SK-N-SH (cell line): ENCODE data around the gene ANO9. TPM values are rescaled to one million over a fixed set of nuclear protein-coding genes. Genes with fewer than 3 reads are reported as not detected.
"Not testable (repeated sequence)": the region's sequence is repeated elsewhere in the genome, so short reads cannot be mapped to it uniquely, and the experiment has no call there.

Source experiments
- CTCF ChIA-PET: fragments of 300-600, 350-600 bp; formaldehyde crosslinking; extraction: SDS; loops from one replicate; lab custom pipeline; 2021; lab: Yijun Ruan, JAX
- POLR2A ChIA-PET: fragments of 350-600 bp; sonication (Branson Sonifier 250); formaldehyde crosslinking; extraction: SDS; loops from one replicate; lab custom pipeline; 2020; ENCODE audit warnings: antibody characterized with exemption, inconsistent platforms; lab: Yijun Ruan, JAX
- DNase-seq: peaks from one replicate; pipeline ENCODE4 v3.0.0; 2012
- H2AFZ ChIP-seq: fragments of 200-600 bp; sonication (generic); 2 replicates; pipeline ENCODE4 v1.8.1; 2016; ENCODE audit warnings: antibody characterized with exemption, mild to moderate bottlenecking, low read depth
- H3F3A ChIP-seq: fragments of 200-600 bp; sonication (generic); replicated peaks from 2 replicates; pipeline ENCODE3; 2016; ENCODE audit warnings: antibody characterized with exemption, mild to moderate bottlenecking; ENCODE audit not compliant: insufficient read depth
- H3K27ac ChIP-seq, 2 experiments: fragments of 200-500 bp in 1 of 2; fragments of 200-600 bp in 1 of 2; sonication (Bioruptor generic) in 1 of 2; sonication (generic), shearing (Covaris generic) in 1 of 2; 2 replicates each; pipeline versions ENCODE4 v1.5.1 to v1.6.1; 2014 to 2016; ENCODE audit warnings: low read depth in 2 of 2, inconsistent platforms in 1 of 2, low read length in 1 of 2, mild to moderate bottlenecking in 1 of 2, mixed read lengths in 1 of 2
- H3K27me3 ChIP-seq: fragments of 200-600 bp; sonication (generic), shearing (Covaris generic); 2 replicates; pipeline ENCODE4 v1.6.1; 2016; ENCODE audit warnings: mixed run types; ENCODE audit not compliant: insufficient read depth
- H3K36me3 ChIP-seq, 2 experiments: fragments of 200-500 bp in 1 of 2; fragments of 200-600 bp in 1 of 2; sonication (Bioruptor generic) in 1 of 2; sonication (generic) in 1 of 2; replicated peaks in 1 of 2; 2 replicates each; pipeline versions ENCODE3 to v1.5.1; 2014 to 2016; ENCODE audit warnings: low read length in 1 of 2, mild to moderate bottlenecking in 1 of 2; ENCODE audit not compliant: insufficient read depth in 2 of 2, control insufficient read depth in 1 of 2
- H3K4me1 ChIP-seq, 2 experiments: fragments of 200-500 bp in 1 of 2; fragments of 200-600 bp in 1 of 2; sonication (Bioruptor generic) in 1 of 2; sonication (generic), shearing (Covaris generic) in 1 of 2; 2 replicates each; pipeline versions ENCODE4 v1.5.1 to v1.6.1; 2014 to 2016; ENCODE audit warnings: low read depth in 1 of 2, low read length in 1 of 2, mixed run types in 1 of 2; ENCODE audit not compliant: insufficient read depth in 2 of 2, control insufficient read depth in 1 of 2
- H3K4me2 ChIP-seq: fragments of 200-600 bp; sonication (generic), shearing (Covaris generic); 2 replicates; pipeline ENCODE4 v1.6.1; 2017; ENCODE audit warnings: mixed run types
- H3K4me3 ChIP-seq, 2 experiments: fragments of 200-500 bp in 1 of 2; fragments of 200-600 bp in 1 of 2; sonication (Bioruptor generic) in 1 of 2; sonication (generic), shearing (Covaris generic) in 1 of 2; 2 replicates each; pipeline versions ENCODE4 v1.5.1 to v1.8.1; 2014 to 2016; ENCODE audit warnings: low read depth in 2 of 2, inconsistent platforms in 1 of 2, low read length in 1 of 2, mild to moderate bottlenecking in 1 of 2, mixed read lengths in 1 of 2, moderate library complexity in 1 of 2
- H3K79me2 ChIP-seq: fragments of 200-600 bp; sonication (generic); 2 replicates; pipeline ENCODE4 v1.8.1; 2017; ENCODE audit warnings: mild to moderate bottlenecking; ENCODE audit not compliant: insufficient read depth
- H3K9ac ChIP-seq: fragments of 200-600 bp; sonication (generic); 2 replicates; pipeline ENCODE4 v1.6.1; 2017; ENCODE audit warnings: mixed run types
- H3K9me2 ChIP-seq: fragments of 200-600 bp; sonication (generic); 2 replicates; pipeline ENCODE4 v1.6.1; 2017; ENCODE audit warnings: mixed run types
- H3K9me3 ChIP-seq: fragments of 200-600 bp; sonication (generic); 2 replicates; pipeline ENCODE4 v1.6.1; 2017; ENCODE audit warnings: mixed run types, mild to moderate bottlenecking, moderate library complexity
- H4K20me1 ChIP-seq: fragments of 200-600 bp; sonication (generic); 2 replicates; pipeline ENCODE4 v1.6.1; 2017; ENCODE audit warnings: mild to moderate bottlenecking, mixed run types; ENCODE audit not compliant: insufficient read depth
- ELF1 ChIP-seq: IDR thresholded peaks from 2 replicates; pipeline ENCODE4 v1.4.0; 2012
- EP300 ChIP-seq, 2 experiments: IDR thresholded peaks; 2 replicates each; pipeline versions ENCODE4 v1.4.0 to v1.6.1; 2012; ENCODE audit warnings: borderline replicate concordance in 1 of 2, low read depth in 1 of 2, low read length in 1 of 2
- EZH2phosphoT487 ChIP-seq: fragments of 200-600 bp; sonication (generic); IDR thresholded peaks from 2 replicates; pipeline ENCODE4 v1.6.1; 2017; ENCODE audit warnings: low read depth, mixed run types, mild to moderate bottlenecking, antibody characterized with exemption, moderate library complexity, borderline replicate concordance
- FOXJ3 ChIP-seq: sonication (generic); formaldehyde crosslinking; IDR thresholded peaks from 2 replicates; pipeline ENCODE4 v1.5.1; 2020; ENCODE audit warnings: mild to moderate bottlenecking, missing genetic modification reagents
- GABPA ChIP-seq: IDR thresholded peaks from 2 replicates; pipeline ENCODE4 v1.4.0; 2012; ENCODE audit warnings: low read depth, mild to moderate bottlenecking
- MEF2A ChIP-seq: IDR thresholded peaks from 2 replicates; pipeline ENCODE4 v1.4.0; 2012; ENCODE audit warnings: low read depth, borderline replicate concordance
- NFIC ChIP-seq: IDR thresholded peaks from 2 replicates; pipeline ENCODE4 v1.4.0; 2012; ENCODE audit warnings: borderline replicate concordance
- NRF1 ChIP-seq: IDR thresholded peaks from 2 replicates; pipeline ENCODE4 v1.6.1; 2012; ENCODE audit warnings: low read depth, mild to moderate bottlenecking, low read length
- POLR2AphosphoS5 ChIP-seq: IDR thresholded peaks from 2 replicates; pipeline ENCODE4 v1.6.1; 2012; ENCODE audit warnings: low read depth, low read length
- RAD21 ChIP-seq: IDR thresholded peaks from 2 replicates; pipeline ENCODE4 v1.6.1; 2012; ENCODE audit warnings: mild to moderate bottlenecking, low read length
- TAF1 ChIP-seq: IDR thresholded peaks from 2 replicates; pipeline ENCODE4 v1.6.1; 2012; ENCODE audit warnings: low read depth, mild to moderate bottlenecking, low read length, moderate library complexity, borderline replicate concordance
- USF1 ChIP-seq: IDR thresholded peaks from 2 replicates; pipeline ENCODE4 v1.4.0; 2012; ENCODE audit warnings: low read depth, borderline replicate concordance
- YY1 ChIP-seq: IDR thresholded peaks from 2 replicates; pipeline ENCODE4 v1.4.0; 2012; ENCODE audit warnings: low read depth, mild to moderate bottlenecking
- ZBTB33 ChIP-seq: IDR thresholded peaks from 2 replicates; pipeline ENCODE4 v1.4.0; 2012; ENCODE audit warnings: low read depth, borderline replicate concordance
- WGBS: methylation state at CpG from one replicate; pipeline ENCODE4 v1.1.6; 2017; ENCODE audit warnings: low lambda C conversion rate; 5-methylcytosine and 5-hydroxymethylcytosine counted together
- polyA plus RNA-seq, 3 experiments: library from polyadenylated mRNA; depleted of rRNA; stranded (reverse); fragments of >200 nt; gene quantifications; 2 replicates each; pipeline ENCODE4 v1.2.3, GENCODE V29; 2012
- TF ChIP-seq, protein P1 (sequence below): fragments of 150-350 bp; IDR thresholded peaks from 2 replicates; pipeline ENCODE4 v1.6.1; 2017; ENCODE audit warnings: antibody characterized with exemption, low read length, low read depth, borderline replicate concordance
- TF ChIP-seq, protein P2 (sequence below): IDR thresholded peaks from 2 replicates; pipeline ENCODE4; 2012
- TF ChIP-seq, protein P3 (sequence below): IDR thresholded peaks from 2 replicates; pipeline ENCODE4 v1.6.1; 2012; ENCODE audit warnings: mild to moderate bottlenecking, low read depth, low read length, moderate library complexity

The ANO9 gene
- polyA plus RNA-seq, 1 of the 3 experiments (the other 2 are of a cell fraction): 0.12 TPM

- Histone ChIP-seq H3K4me2 (no peak overlapping the region), H3K9ac (no peak overlapping the region), H2AFZ (no peak overlapping the region), H3K4me3 (no peak overlapping the region), H3K9me3 (no peaks in the 10 kb centered on the region), H3K79me2 (no peaks in the 10 kb centered on the region), H3K27me3 (peaks cover 21% of the 10 kb centered on the region), H3F3A (no peaks in the 10 kb centered on the region), H3K36me3 (no peaks in the 10 kb centered on the region), H3K27ac (no peak overlapping the region), H4K20me1 (no peaks in the 10 kb centered on the region), H3K4me1 (peaks cover 0 to 5% of the 10 kb centered on the region in 2 experiments; a peak in 1 of 4 replicates), H3K9me2 (no peaks in the 10 kb centered on the region)
- POLR2A ChIA-PET: interaction anchor here (0.6 kb wide), 1 partner anchor 11 kb away, joined by 3 read pairs; no protein-coding TSS in a partner anchor
- 41% methylated on average over 8 of the region's 17 CpGs for WGBS
- DNase-seq: no peak
- no peak for TF ChIP-seq POLR2AphosphoS5
- no peak for TF ChIP-seq ZBTB33
- TF ChIP-seq, protein P1, sequence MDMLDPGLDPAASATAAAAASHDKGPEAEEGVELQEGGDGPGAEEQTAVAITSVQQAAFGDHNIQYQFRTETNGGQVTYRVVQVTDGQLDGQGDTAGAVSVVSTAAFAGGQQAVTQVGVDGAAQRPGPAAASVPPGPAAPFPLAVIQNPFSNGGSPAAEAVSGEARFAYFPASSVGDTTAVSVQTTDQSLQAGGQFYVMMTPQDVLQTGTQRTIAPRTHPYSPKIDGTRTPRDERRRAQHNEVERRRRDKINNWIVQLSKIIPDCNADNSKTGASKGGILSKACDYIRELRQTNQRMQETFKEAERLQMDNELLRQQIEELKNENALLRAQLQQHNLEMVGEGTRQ: no peak
- TF ChIP-seq EP300 (IDR thresholded peaks at IDR 0.05; ENCODE audit: borderline replicate concordance in 1 of 2, low read depth in 1 of 2, low read length in 1 of 2): no peak
- TF ChIP-seq, protein P2, sequence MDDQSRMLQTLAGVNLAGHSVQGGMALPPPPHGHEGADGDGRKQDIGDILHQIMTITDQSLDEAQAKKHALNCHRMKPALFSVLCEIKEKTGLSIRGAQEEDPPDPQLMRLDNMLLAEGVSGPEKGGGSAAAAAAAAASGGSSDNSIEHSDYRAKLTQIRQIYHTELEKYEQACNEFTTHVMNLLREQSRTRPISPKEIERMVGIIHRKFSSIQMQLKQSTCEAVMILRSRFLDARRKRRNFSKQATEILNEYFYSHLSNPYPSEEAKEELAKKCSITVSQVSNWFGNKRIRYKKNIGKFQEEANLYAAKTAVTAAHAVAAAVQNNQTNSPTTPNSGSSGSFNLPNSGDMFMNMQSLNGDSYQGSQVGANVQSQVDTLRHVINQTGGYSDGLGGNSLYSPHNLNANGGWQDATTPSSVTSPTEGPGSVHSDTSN: no peak
- TF ChIP-seq NRF1: no peak
- TF ChIP-seq GABPA: no peak
- TF ChIP-seq EZH2phosphoT487: no peak
- TF ChIP-seq RAD21: no peak
- TF ChIP-seq MEF2A: no peak
- TF ChIP-seq, protein P3, sequence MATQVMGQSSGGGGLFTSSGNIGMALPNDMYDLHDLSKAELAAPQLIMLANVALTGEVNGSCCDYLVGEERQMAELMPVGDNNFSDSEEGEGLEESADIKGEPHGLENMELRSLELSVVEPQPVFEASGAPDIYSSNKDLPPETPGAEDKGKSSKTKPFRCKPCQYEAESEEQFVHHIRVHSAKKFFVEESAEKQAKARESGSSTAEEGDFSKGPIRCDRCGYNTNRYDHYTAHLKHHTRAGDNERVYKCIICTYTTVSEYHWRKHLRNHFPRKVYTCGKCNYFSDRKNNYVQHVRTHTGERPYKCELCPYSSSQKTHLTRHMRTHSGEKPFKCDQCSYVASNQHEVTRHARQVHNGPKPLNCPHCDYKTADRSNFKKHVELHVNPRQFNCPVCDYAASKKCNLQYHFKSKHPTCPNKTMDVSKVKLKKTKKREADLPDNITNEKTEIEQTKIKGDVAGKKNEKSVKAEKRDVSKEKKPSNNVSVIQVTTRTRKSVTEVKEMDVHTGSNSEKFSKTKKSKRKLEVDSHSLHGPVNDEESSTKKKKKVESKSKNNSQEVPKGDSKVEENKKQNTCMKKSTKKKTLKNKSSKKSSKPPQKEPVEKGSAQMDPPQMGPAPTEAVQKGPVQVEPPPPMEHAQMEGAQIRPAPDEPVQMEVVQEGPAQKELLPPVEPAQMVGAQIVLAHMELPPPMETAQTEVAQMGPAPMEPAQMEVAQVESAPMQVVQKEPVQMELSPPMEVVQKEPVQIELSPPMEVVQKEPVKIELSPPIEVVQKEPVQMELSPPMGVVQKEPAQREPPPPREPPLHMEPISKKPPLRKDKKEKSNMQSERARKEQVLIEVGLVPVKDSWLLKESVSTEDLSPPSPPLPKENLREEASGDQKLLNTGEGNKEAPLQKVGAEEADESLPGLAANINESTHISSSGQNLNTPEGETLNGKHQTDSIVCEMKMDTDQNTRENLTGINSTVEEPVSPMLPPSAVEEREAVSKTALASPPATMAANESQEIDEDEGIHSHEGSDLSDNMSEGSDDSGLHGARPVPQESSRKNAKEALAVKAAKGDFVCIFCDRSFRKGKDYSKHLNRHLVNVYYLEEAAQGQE: no peak
- no peak for TF ChIP-seq USF1
- TF ChIP-seq FOXJ3: no peak
- no peak for TF ChIP-seq NFIC
- TF ChIP-seq ELF1: no peak
- TF ChIP-seq TAF1: no peak
- no peak for TF ChIP-seq YY1
- TF ChIP-seq, all 33 proteins: peak for 0
- CTCF ChIA-PET: interaction anchor here (3.1 kb wide), 1 partner anchor 11 kb away, joined by 15 read pairs; no protein-coding TSS in a partner anchor
Observed at GRCh38 chr11:437228-437870, 4.5 kb downstream of the ANO9 start.

DNA sequence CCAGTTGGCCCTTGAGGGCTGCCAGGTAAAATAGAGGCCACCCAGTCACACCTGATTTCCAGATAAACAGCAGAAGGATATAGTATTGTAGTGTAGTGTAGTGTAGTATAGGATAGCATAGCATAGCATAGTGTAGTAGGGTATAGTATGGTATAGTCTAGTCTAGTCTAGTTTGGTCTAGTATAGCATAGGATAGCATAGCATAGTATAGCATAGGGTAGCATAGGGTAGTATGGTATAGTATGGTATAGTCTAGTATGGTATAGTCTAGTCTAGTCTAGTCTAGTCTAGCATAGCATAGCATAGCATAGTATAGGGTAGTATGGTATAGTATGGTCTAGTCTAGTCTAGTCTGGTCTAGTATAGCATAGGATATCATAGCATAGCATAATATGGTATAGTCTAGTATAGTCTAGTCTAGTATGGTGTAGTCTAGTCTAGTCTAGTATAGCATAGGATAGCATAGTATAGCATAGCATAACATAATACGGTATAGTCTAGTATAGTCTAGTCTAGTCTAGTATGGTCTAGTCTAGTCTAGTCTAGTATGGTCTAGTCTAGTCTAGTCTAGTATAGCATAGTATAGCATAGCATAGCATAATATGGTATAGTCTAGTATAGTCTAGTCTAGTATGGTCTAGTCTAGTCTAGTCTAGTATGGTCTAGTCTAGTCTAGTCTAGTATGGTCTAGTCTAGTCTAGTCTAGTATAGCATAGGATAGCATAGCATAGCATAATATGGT, 6.6 kb downstream of the ANO9 start:
- H3K9ac ChIP-seq, H3K4me2 ChIP-seq, H3K4me3 ChIP-seq, H3K9me2 ChIP-seq, H3K36me3 ChIP-seq, H3K79me2 ChIP-seq, CTCF ChIA-PET, H3K27ac ChIP-seq, H3K4me1 ChIP-seq, DNase-seq, H4K20me1 ChIP-seq, POLR2A ChIA-PET, H3K9me3 ChIP-seq, H2AFZ ChIP-seq, H3F3A ChIP-seq: not testable (repeated sequence)
- peaks cover 12% of the 10 kb centered on the region for H3K27me3 ChIP-seq
- WGBS: 78% methylated on average over 1 of the region's 1 CpG
